GM18951 (cell line): ENCODE measurements around the gene MYO5C.

Source experiments
- POLR2A ChIP-seq: IDR thresholded peaks from 4 replicates; pipeline ENCODE4 v1.6.1; 2011; ENCODE audit warnings: mild to moderate bottlenecking; ENCODE audit not compliant: insufficient read length, insufficient read depth; ENCODE audit errors: extremely low read depth
- in situ Hi-C: fragments of 300-500 bp; cut with MboI; formaldehyde crosslinking; loops from one replicate; pipeline ENCODE4 v1.12.0; 2022; ENCODE audit warnings: low sequenced_read_pairs, mixed read lengths, inconsistent platforms; ENCODE audit not compliant: unreplicated experiment

MYO5C gene

GRCh38 chr15:52164631-52165265 lies 130.9 kb downstream of the MYO5C start:
- no peak for TF ChIP-seq POLR2A
- in situ Hi-C loops: no loop called here

GRCh38 chr15:52163321-52164190 lies 132.0 kb downstream of the MYO5C start:
- no peak for TF ChIP-seq POLR2A
- in situ Hi-C loops: no loop called here

- no peak for TF ChIP-seq POLR2A
- in situ Hi-C loops: no loop called here
Observed at GRCh38 chr15:52162876-52163275, 132.7 kb downstream of the MYO5C start.

- in situ Hi-C loops: no loop called here
- no peak for TF ChIP-seq POLR2A
Observed at GRCh38 chr15:52162260-52162659, 133.3 kb downstream of the MYO5C start.

- in situ Hi-C loops: no loop called here
Observed at GRCh38 chr15:52161406-52161966, 134.1 kb downstream of the MYO5C start.

GRCh38 chr15:52159645-52160044 lies 136.0 kb downstream of the MYO5C start:
- no peak for TF ChIP-seq POLR2A
- in situ Hi-C loops: no loop called here

More at GRCh38 chr15:52161406-52161966, 134.1 kb downstream of the MYO5C start:
- TF ChIP-seq POLR2A: no peak

GRCh38 chr15:52158084-52158765 lies 137.4 kb downstream of the MYO5C start:
- TF ChIP-seq POLR2A: no peak
- in situ Hi-C loops: no loop called here

- TF ChIP-seq POLR2A: no peak
- in situ Hi-C loops: no loop called here
Observed at GRCh38 chr15:52155878-52156277, 139.7 kb downstream of the MYO5C start.

GRCh38 chr15:52154896-52155865 lies 140.4 kb downstream of the MYO5C start:
- in situ Hi-C loops: no loop called here
- TF ChIP-seq POLR2A: no peak

GRCh38 chr15:52153900-52154895 lies 141.4 kb downstream of the MYO5C start:
- TF ChIP-seq POLR2A: no peak
- in situ Hi-C loops: no loop called here

GRCh38 chr15:52151353-52151752 lies 144.3 kb downstream of the MYO5C start:
- no peak for TF ChIP-seq POLR2A

More at GRCh38 chr15:52151353-52151752, 144.3 kb downstream of the MYO5C start:
- in situ Hi-C loops: no loop called here
